Liver (tissue), 9 donors: ENCODE measurements around the gene WRNIP1. TPM values are rescaled to one million over a fixed set of nuclear protein-coding genes. Genes with fewer than 3 reads are reported as not detected.
"Not testable (repeated sequence)": the region's sequence is repeated elsewhere in the genome, so short reads cannot be mapped to it uniquely, and the experiment has no call there.

ENCODE experiments used
- DNase-seq: peaks from one replicate; pipeline ENCODE4 v3.0.0-alpha.2; 2017; ENCODE audit warnings: low spot score
- H3K27ac ChIP-seq, 2 donors: one replicate each; pipeline ENCODE4 v1.7.0; 2013; ENCODE audit warnings: inconsistent platforms in 2 of 2, low read length in 2 of 2, control low read depth in 1 of 2, low read depth in 1 of 2, mild to moderate bottlenecking in 1 of 2
- H3K27me3 ChIP-seq, 4 donors: one replicate each; pipeline versions ENCODE4 v1.6.1 to v1.7.0; 2013; ENCODE audit warnings: low read length in 3 of 4, inconsistent platforms in 1 of 4, mild to moderate bottlenecking in 1 of 4, moderate library complexity in 1 of 4; ENCODE audit not compliant: control insufficient read depth in 4 of 4, insufficient read depth in 4 of 4
- H3K36me3 ChIP-seq, 4 donors: one replicate each; pipeline versions ENCODE4 v1.6.1 to v1.7.0; 2013; ENCODE audit warnings: low read length in 3 of 4, mild to moderate bottlenecking in 3 of 4, low read depth in 1 of 4, moderate library complexity in 1 of 4; ENCODE audit not compliant: control insufficient read depth in 4 of 4, insufficient read depth in 3 of 4
- H3K4me1 ChIP-seq, 4 donors: one replicate each; pipeline versions ENCODE4 v1.6.1 to v1.7.0; 2013; ENCODE audit warnings: low read length in 3 of 4, mild to moderate bottlenecking in 3 of 4, moderate library complexity in 1 of 4; ENCODE audit not compliant: control insufficient read depth in 4 of 4, insufficient read depth in 4 of 4
- H3K4me3 ChIP-seq, 3 donors: one replicate each; pipeline versions ENCODE4 v1.6.1 to v1.7.0; 2013; ENCODE audit warnings: low read length in 3 of 3, control low read depth in 1 of 3, low read depth in 1 of 3, mild to moderate bottlenecking in 1 of 3
- H3K9ac ChIP-seq, 2 donors: one replicate each; pipeline ENCODE4 v1.7.0; 2013; ENCODE audit warnings: low read length in 2 of 2, mild to moderate bottlenecking in 2 of 2, moderate library complexity in 2 of 2, control low read depth in 1 of 2, low read depth in 1 of 2
- H3K9me3 ChIP-seq, 4 donors: one replicate each; pipeline versions ENCODE4 v1.6.1 to v1.7.0; 2013; ENCODE audit warnings: low read length in 3 of 4; ENCODE audit not compliant: control insufficient read depth in 4 of 4
- FOXA1 ChIP-seq: IDR thresholded peaks from 2 replicates; pipeline ENCODE4 v1.6.1; 2016; ENCODE audit warnings: antibody characterized with exemption
- FOXA2 ChIP-seq: IDR thresholded peaks from 2 replicates; pipeline ENCODE4 v1.6.1; 2016; ENCODE audit warnings: antibody characterized with exemption
- HNF4G ChIP-seq: IDR thresholded peaks from 2 replicates; pipeline ENCODE4 v1.6.1; 2016; ENCODE audit warnings: antibody characterized with exemption
- JUND ChIP-seq, 2 donors: IDR thresholded peaks; 2 replicates each; pipeline ENCODE4 v1.6.1; 2016; ENCODE audit warnings: antibody characterized with exemption in 2 of 2
- RXRA ChIP-seq, 2 donors: IDR thresholded peaks; 2 replicates each; pipeline ENCODE4 v1.6.1; 2017 to 2018; ENCODE audit warnings: antibody characterized with exemption in 2 of 2, mild to moderate bottlenecking in 1 of 2
- SP1 ChIP-seq: IDR thresholded peaks from 2 replicates; pipeline ENCODE4 v1.6.1; 2018; ENCODE audit warnings: antibody characterized with exemption, mild to moderate bottlenecking
- TAF1 ChIP-seq: conservative IDR thresholded peaks from 2 replicates; pipeline ENCODE4 v1.6.1; 2016; ENCODE audit warnings: antibody characterized with exemption, mild to moderate bottlenecking
- YY1 ChIP-seq: IDR thresholded peaks from 2 replicates; pipeline ENCODE4 v1.6.1; 2016; ENCODE audit warnings: antibody characterized with exemption, mild to moderate bottlenecking
- WGBS: extraction: QIAGEN DNeasy Blood & Tissue Kit; methylation state at CpG from one replicate; pipeline ENCODE4 v1.1.7; 2013; 5-methylcytosine and 5-hydroxymethylcytosine counted together
- polyA plus RNA-seq, 2 donors: library from polyadenylated mRNA; stranded (reverse) in 1 of 2; unstranded in 1 of 2; fragments of 200-250 nt in 1 of 2; fragments of >200 nt in 1 of 2; fragmentation: Nextera tagmentation in 1 of 2; extraction: Ambion mirVana in 1 of 2; gene quantifications; one replicate each; pipeline versions ENCODE4 v1.2.1 to v1.2.3, GENCODE V29; 2013 to 2015
- total RNA-seq, 2 donors: library from RNA; depleted of rRNA; stranded (reverse); fragments of >200 nt; gene quantifications; one replicate each; pipeline ENCODE4 v1.2.3, GENCODE V29; 2014
- TF ChIP-seq, protein P1 (sequence below): IDR thresholded peaks from 2 replicates; pipeline ENCODE4 v1.6.1; 2016; ENCODE audit warnings: antibody characterized with exemption, mild to moderate bottlenecking
- TF ChIP-seq, protein P2 (sequence below): fragments of 150-350 bp; IDR thresholded peaks from 2 replicates; pipeline ENCODE4 v1.5.1; 2017; ENCODE audit warnings: improper control_type of control experiment, low read depth, low read length; ENCODE audit not compliant: missing input control
- TF ChIP-seq, protein P3 (sequence below): IDR thresholded peaks from 2 replicates; pipeline ENCODE4 v1.6.1; 2016; ENCODE audit warnings: antibody characterized with exemption
- TF ChIP-seq, protein P4 (sequence below): IDR thresholded peaks from 2 replicates; pipeline ENCODE4 v1.6.1; 2016; ENCODE audit warnings: antibody characterized with exemption
- donor health status: healthy.
- donor health status: healthy.
- donor health status: healthy.
- donor health status: healthy.
- donor health status: healthy.

WRNIP1 gene
- total and polyA plus RNA-seq, 4 donors: 10.0 to 32.7 (median 23.9) TPM

DNA sequence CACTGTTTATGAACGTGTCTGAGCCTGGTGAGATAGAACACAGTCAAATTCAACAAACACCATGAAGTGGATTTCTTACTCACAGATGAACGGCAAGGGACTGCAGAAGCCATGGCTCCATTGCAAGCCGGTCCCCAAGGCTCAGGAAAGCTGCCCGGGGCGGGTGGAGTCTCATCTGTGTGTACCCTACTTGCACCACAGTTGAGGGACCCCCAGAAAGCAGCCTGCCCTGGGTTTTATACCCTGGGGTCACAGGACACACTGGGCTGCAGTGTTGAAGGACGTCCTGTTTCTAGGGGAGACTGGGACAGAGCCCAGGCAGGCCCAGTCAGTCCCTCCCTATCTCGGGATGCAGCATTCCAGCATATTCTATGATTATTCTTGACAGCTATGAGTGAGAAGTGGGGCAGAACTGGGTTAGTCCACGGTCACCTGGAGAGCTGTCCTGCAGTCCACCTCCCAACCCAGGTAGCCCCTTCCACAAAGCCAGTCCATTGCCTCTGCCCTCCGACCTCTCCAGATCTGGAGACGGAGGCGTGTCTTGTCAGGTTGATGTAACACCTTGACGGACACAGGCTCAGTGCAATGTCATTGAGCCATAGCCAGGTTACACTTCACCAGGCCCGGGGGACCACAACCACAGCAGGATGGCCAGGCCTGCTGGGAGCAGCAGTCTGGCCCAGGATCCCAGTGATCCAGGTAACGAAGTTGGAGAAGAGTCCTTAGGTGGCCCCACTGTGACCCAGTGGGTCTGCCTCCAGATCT lies 35.5 kb downstream of the WRNIP1 start:
- 93% methylated on average over 14 of the region's 14 CpGs for WGBS
- no peak overlapping the region for H3K27ac ChIP-seq
- TF ChIP-seq JUND (IDR thresholded peaks at IDR 0.05) (no peak), HNF4G (no peak), FOXA1 (no peak)
- TF ChIP-seq, protein P1, sequence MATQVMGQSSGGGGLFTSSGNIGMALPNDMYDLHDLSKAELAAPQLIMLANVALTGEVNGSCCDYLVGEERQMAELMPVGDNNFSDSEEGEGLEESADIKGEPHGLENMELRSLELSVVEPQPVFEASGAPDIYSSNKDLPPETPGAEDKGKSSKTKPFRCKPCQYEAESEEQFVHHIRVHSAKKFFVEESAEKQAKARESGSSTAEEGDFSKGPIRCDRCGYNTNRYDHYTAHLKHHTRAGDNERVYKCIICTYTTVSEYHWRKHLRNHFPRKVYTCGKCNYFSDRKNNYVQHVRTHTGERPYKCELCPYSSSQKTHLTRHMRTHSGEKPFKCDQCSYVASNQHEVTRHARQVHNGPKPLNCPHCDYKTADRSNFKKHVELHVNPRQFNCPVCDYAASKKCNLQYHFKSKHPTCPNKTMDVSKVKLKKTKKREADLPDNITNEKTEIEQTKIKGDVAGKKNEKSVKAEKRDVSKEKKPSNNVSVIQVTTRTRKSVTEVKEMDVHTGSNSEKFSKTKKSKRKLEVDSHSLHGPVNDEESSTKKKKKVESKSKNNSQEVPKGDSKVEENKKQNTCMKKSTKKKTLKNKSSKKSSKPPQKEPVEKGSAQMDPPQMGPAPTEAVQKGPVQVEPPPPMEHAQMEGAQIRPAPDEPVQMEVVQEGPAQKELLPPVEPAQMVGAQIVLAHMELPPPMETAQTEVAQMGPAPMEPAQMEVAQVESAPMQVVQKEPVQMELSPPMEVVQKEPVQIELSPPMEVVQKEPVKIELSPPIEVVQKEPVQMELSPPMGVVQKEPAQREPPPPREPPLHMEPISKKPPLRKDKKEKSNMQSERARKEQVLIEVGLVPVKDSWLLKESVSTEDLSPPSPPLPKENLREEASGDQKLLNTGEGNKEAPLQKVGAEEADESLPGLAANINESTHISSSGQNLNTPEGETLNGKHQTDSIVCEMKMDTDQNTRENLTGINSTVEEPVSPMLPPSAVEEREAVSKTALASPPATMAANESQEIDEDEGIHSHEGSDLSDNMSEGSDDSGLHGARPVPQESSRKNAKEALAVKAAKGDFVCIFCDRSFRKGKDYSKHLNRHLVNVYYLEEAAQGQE: no peak
- no peak overlapping the region for H3K4me3 ChIP-seq
- no peaks in the 10 kb centered on the region for H3K4me1 ChIP-seq
- H3K27me3 ChIP-seq: no peaks in the 10 kb centered on the region
- H3K9ac ChIP-seq: no peak overlapping the region
- DNase-seq: no peak
- peaks cover 0 to 2% (median 0%) of the 10 kb centered on the region in 4 donors for H3K36me3 ChIP-seq
- H3K9me3 ChIP-seq: no peaks in the 10 kb centered on the region

DNA sequence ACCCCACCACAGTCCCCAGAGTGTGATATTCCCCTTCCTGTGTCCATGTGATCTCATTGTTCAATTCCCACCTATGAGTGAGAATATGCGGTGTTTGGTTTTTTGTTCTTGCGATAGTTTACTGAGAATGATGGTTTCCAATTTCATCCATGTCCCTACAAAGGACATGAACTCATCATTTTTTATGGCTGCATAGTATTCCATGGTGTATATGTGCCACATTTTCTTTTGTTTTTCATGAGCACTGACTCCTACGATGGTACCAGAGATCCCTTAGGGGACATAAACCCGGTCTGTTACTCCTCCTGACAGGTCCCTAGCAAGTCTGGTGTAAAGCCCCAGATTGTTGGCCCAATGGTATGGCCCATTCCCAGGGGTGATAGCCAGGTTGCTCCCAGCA lies 36.5 kb downstream of the WRNIP1 start:
- not testable (repeated sequence) for H3K36me3 ChIP-seq, H3K27ac ChIP-seq, H3K9me3 ChIP-seq, H3K9ac ChIP-seq, H3K4me1 ChIP-seq, DNase-seq, H3K4me3 ChIP-seq, H3K27me3 ChIP-seq
- 95% methylated on average over 2 of the region's 4 CpGs for WGBS

DNA sequence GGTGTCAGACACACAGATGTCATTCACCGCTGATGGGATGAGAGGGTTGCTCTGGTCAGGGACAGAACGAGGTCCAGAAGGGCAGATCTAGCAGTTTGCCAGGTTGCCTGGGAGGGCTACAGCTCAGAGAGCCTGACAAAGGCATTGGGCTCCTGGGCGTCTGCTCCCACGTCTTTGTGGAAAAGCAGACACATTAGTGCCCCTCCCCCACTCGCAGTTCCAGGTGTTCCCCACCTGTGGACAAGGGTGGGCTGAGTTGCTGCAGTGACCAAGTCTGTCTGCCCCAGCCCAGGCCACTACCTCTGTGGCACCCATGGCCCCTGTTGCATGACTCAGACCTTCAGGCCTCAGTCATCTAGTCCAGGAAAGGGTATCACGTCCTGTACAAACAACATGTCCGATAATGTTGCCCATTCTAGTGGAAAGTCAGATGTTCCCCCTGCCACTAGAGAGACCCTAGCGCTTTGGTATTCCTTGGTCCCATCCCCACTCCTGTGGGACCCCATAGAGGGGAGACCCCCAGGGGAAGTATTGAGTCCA lies 37.4 kb downstream of the WRNIP1 start:
- H3K4me3 ChIP-seq: no peak overlapping the region
- no peaks in the 10 kb centered on the region for H3K36me3 ChIP-seq
- WGBS: 92% methylated on average over 8 of the region's 8 CpGs
- TF ChIP-seq FOXA2: no peak
- TF ChIP-seq TAF1: no peak
- TF ChIP-seq YY1: no peak
- TF ChIP-seq, protein P2, sequence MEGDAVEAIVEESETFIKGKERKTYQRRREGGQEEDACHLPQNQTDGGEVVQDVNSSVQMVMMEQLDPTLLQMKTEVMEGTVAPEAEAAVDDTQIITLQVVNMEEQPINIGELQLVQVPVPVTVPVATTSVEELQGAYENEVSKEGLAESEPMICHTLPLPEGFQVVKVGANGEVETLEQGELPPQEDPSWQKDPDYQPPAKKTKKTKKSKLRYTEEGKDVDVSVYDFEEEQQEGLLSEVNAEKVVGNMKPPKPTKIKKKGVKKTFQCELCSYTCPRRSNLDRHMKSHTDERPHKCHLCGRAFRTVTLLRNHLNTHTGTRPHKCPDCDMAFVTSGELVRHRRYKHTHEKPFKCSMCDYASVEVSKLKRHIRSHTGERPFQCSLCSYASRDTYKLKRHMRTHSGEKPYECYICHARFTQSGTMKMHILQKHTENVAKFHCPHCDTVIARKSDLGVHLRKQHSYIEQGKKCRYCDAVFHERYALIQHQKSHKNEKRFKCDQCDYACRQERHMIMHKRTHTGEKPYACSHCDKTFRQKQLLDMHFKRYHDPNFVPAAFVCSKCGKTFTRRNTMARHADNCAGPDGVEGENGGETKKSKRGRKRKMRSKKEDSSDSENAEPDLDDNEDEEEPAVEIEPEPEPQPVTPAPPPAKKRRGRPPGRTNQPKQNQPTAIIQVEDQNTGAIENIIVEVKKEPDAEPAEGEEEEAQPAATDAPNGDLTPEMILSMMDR: no peak
- no peak for TF ChIP-seq RXRA (IDR thresholded peaks at IDR 0.05)
- TF ChIP-seq, protein P3, sequence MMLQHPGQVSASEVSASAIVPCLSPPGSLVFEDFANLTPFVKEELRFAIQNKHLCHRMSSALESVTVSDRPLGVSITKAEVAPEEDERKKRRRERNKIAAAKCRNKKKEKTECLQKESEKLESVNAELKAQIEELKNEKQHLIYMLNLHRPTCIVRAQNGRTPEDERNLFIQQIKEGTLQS: no peak
- TF ChIP-seq, protein P4, sequence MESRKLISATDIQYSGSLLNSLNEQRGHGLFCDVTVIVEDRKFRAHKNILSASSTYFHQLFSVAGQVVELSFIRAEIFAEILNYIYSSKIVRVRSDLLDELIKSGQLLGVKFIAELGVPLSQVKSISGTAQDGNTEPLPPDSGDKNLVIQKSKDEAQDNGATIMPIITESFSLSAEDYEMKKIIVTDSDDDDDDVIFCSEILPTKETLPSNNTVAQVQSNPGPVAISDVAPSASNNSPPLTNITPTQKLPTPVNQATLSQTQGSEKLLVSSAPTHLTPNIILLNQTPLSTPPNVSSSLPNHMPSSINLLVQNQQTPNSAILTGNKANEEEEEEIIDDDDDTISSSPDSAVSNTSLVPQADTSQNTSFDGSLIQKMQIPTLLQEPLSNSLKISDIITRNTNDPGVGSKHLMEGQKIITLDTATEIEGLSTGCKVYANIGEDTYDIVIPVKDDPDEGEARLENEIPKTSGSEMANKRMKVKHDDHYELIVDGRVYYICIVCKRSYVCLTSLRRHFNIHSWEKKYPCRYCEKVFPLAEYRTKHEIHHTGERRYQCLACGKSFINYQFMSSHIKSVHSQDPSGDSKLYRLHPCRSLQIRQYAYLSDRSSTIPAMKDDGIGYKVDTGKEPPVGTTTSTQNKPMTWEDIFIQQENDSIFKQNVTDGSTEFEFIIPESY: no peak
- no peak for TF ChIP-seq SP1
- TF ChIP-seq HNF4G: no peak
- H3K9ac ChIP-seq: no peak overlapping the region
- no peak for DNase-seq
- H3K9me3 ChIP-seq: no peaks in the 10 kb centered on the region
- H3K27ac ChIP-seq: no peak overlapping the region
- no peaks in the 10 kb centered on the region for H3K4me1 ChIP-seq
- no peaks in the 10 kb centered on the region for H3K27me3 ChIP-seq
